Stimulated activated CD4-positive, alpha-beta T cell treated with anti-CD3 and anti-CD28 coated beads, TNF-alpha, amount 100 ng/mL, for 1 hour (primary cell): ENCODE results near the gene EXO1.
"Not testable (repeated sequence)": the region's sequence is repeated elsewhere in the genome, so short reads cannot be mapped to it uniquely, and the experiment has no call there.

Experiments used
- DNase-seq, 3 donors: peaks; one replicate each; pipeline ENCODE4 v3.0.0-alpha.2; 2020; ENCODE audit warnings: low read depth in 3 of 3, low spot score in 1 of 3

Gene EXO1

GRCh38 chr1:241836941-241837340 is 11.1 kb upstream of the EXO1 start:
- DNase-seq: no peak

GRCh38 chr1:241837416-241837815 is 10.6 kb upstream of the EXO1 start:
- no peak for DNase-seq

GRCh38 chr1:241837901-241838300 is 10.1 kb upstream of the EXO1 start:
- DNase-seq: no peak

GRCh38 chr1:241838897-241839296 is 9.1 kb upstream of the EXO1 start:
- DNase-seq: no peak

- no peak for DNase-seq
Observed at GRCh38 chr1:241839369-241839979, 8.5 kb upstream of the EXO1 start.

- no peak for DNase-seq
Observed at GRCh38 chr1:241840164-241840563, 7.8 kb upstream of the EXO1 start.

- DNase-seq: no peak
Observed at GRCh38 chr1:241841691-241842090, 6.3 kb upstream of the EXO1 start.

- no peak for DNase-seq
Observed at GRCh38 chr1:241842565-241842964, 5.4 kb upstream of the EXO1 start.

GRCh38 chr1:241844593-241844992 is 3.4 kb upstream of the EXO1 start:
- no peak for DNase-seq

GRCh38 chr1:241846375-241846774 is 1.6 kb upstream of the EXO1 start:
- DNase-seq: no peak

- DNase-seq: no peak
Observed at GRCh38 chr1:241846862-241847539, 1.0 kb upstream of the EXO1 start.

- DNase-seq: no peak
Observed at GRCh38 chr1:241847540-241847795, 536 bp upstream of the EXO1 start.

- no peak for DNase-seq
Observed at GRCh38 chr1:241848686-241849344, 811 bp downstream of the EXO1 start.

GRCh38 chr1:241849345-241849695 is 1.3 kb downstream of the EXO1 start:
- no peak for DNase-seq

GRCh38 chr1:241855545-241856140 is 7.6 kb downstream of the EXO1 start:
- DNase-seq: not testable (repeated sequence)

- no peak for DNase-seq
Observed at GRCh38 chr1:241857131-241857530, 9.1 kb downstream of the EXO1 start.

- no peak for DNase-seq
Observed at GRCh38 chr1:241860922-241861321, 12.9 kb downstream of the EXO1 start.

- no peak for DNase-seq
Observed at GRCh38 chr1:241869022-241869421, 21.0 kb downstream of the EXO1 start.

GRCh38 chr1:241870336-241870735 is 22.3 kb downstream of the EXO1 start:
- no peak for DNase-seq

GRCh38 chr1:241870746-241871430 is 22.9 kb downstream of the EXO1 start:
- no peak for DNase-seq

- no peak for DNase-seq
Observed at GRCh38 chr1:241881440-241881839, 33.4 kb downstream of the EXO1 start.

GRCh38 chr1:241883159-241883558 is 35.2 kb downstream of the EXO1 start:
- DNase-seq: no peak
